SK-N-SH treated with all-trans-retinoic acid at 6 μM for 48 hours (cell line): ENCODE results near the gene ADORA2A.

Experiments used
- ARNTL ChIP-seq: fragments of 450-650 bp; formaldehyde crosslinking; IDR thresholded peaks from 2 replicates; pipeline ENCODE4 v1.5.0; 2020; ENCODE audit warnings: low read depth, mild to moderate bottlenecking, moderate library complexity, borderline replicate concordance
- CSDC2 ChIP-seq: fragments of 250-450 bp; sonication (Bioruptor Pico); IDR thresholded peaks from 2 replicates; pipeline ENCODE4 v1.5.0; 2020; ENCODE audit warnings: mild to moderate bottlenecking, moderate library complexity
- PATZ1 ChIP-seq: fragments of 250-450 bp; sonication (Bioruptor Pico); IDR thresholded peaks from 2 replicates; pipeline ENCODE4 v1.8.0; 2020; ENCODE audit warnings: mild to moderate bottlenecking, moderate library complexity, borderline replicate concordance
- POU6F1 ChIP-seq: fragments of 250-450 bp; sonication (Bioruptor Pico); IDR thresholded peaks from 2 replicates; pipeline ENCODE4 v1.8.0; 2021; ENCODE audit warnings: low read depth, mild to moderate bottlenecking, moderate library complexity, borderline replicate concordance
- PPARA ChIP-seq: fragments of 250-450 bp; sonication (Bioruptor Pico); IDR thresholded peaks from 2 replicates; pipeline ENCODE4 v1.5.0; 2020; ENCODE audit warnings: mild to moderate bottlenecking, borderline replicate concordance
- RARB ChIP-seq: fragments of 250-450 bp; sonication (Bioruptor Pico); IDR thresholded peaks from 2 replicates; pipeline ENCODE4 v1.8.0; 2021; ENCODE audit warnings: mild to moderate bottlenecking, moderate library complexity
- SNAI2 ChIP-seq: fragments of 250-450 bp; sonication (Bioruptor Pico); IDR thresholded peaks from 2 replicates; pipeline ENCODE4 v1.5.0; 2020; ENCODE audit warnings: mild to moderate bottlenecking, moderate library complexity
- ZC3H10 ChIP-seq: fragments of 250-450 bp; sonication (Bioruptor Pico); IDR thresholded peaks from 2 replicates; pipeline ENCODE4 v1.5.1; 2021; ENCODE audit warnings: mild to moderate bottlenecking, moderate library complexity
- ZFP30 ChIP-seq: fragments of 450-650 bp; formaldehyde crosslinking; IDR thresholded peaks from 2 replicates; pipeline ENCODE4 v1.5.0; 2022; ENCODE audit warnings: mild to moderate bottlenecking, moderate library complexity
- ZNF70 ChIP-seq: fragments of 450-650 bp; formaldehyde crosslinking; IDR thresholded peaks from 2 replicates; pipeline ENCODE4 v1.5.0; 2020; ENCODE audit warnings: mild to moderate bottlenecking, moderate library complexity

GRCh38 chr22:24402460-24403192, 24.8 kb upstream of the ADORA2A start:
- TF ChIP-seq CSDC2 (CRISPR knock-in tag) (no peak), ZNF70 (CRISPR knock-in tag) (no peak), SNAI2 (CRISPR knock-in tag) (0 out of 2 replicates have a peak, but pooled peaks have one; percentile 10), PATZ1 (CRISPR knock-in tag) (no peak), PPARA (CRISPR knock-in tag) (0 out of 2 replicates have a peak, but pooled peaks have one; percentile 2), ARNTL (CRISPR knock-in tag) (no peak), ZC3H10 (no peak), POU6F1 (CRISPR knock-in tag) (no peak), ZFP30 (CRISPR knock-in tag) (no peak), RARB (no peak)
